Liver (tissue), 9 donors: Measurements from ENCODE around the gene PCSK4. TPM values are rescaled to one million over a fixed set of nuclear protein-coding genes. Genes with fewer than 3 reads are reported as not detected.

ENCODE experiments used
- DNase-seq: peaks from one replicate; pipeline ENCODE4 v3.0.0-alpha.2; 2017; ENCODE audit warnings: low spot score
- H3K27ac ChIP-seq, 2 donors: one replicate each; pipeline ENCODE4 v1.7.0; 2013; ENCODE audit warnings: inconsistent platforms in 2 of 2, low read length in 2 of 2, control low read depth in 1 of 2, low read depth in 1 of 2, mild to moderate bottlenecking in 1 of 2
- H3K27me3 ChIP-seq, 4 donors: one replicate each; pipeline versions ENCODE4 v1.6.1 to v1.7.0; 2013; ENCODE audit warnings: low read length in 3 of 4, inconsistent platforms in 1 of 4, mild to moderate bottlenecking in 1 of 4, moderate library complexity in 1 of 4; ENCODE audit not compliant: control insufficient read depth in 4 of 4, insufficient read depth in 4 of 4
- H3K36me3 ChIP-seq, 4 donors: one replicate each; pipeline versions ENCODE4 v1.6.1 to v1.7.0; 2013; ENCODE audit warnings: low read length in 3 of 4, mild to moderate bottlenecking in 3 of 4, low read depth in 1 of 4, moderate library complexity in 1 of 4; ENCODE audit not compliant: control insufficient read depth in 4 of 4, insufficient read depth in 3 of 4
- H3K4me1 ChIP-seq, 4 donors: one replicate each; pipeline versions ENCODE4 v1.6.1 to v1.7.0; 2013; ENCODE audit warnings: low read length in 3 of 4, mild to moderate bottlenecking in 3 of 4, moderate library complexity in 1 of 4; ENCODE audit not compliant: control insufficient read depth in 4 of 4, insufficient read depth in 4 of 4
- H3K4me3 ChIP-seq, 3 donors: one replicate each; pipeline versions ENCODE4 v1.6.1 to v1.7.0; 2013; ENCODE audit warnings: low read length in 3 of 3, control low read depth in 1 of 3, low read depth in 1 of 3, mild to moderate bottlenecking in 1 of 3
- H3K9ac ChIP-seq, 2 donors: one replicate each; pipeline ENCODE4 v1.7.0; 2013; ENCODE audit warnings: low read length in 2 of 2, mild to moderate bottlenecking in 2 of 2, moderate library complexity in 2 of 2, control low read depth in 1 of 2, low read depth in 1 of 2
- H3K9me3 ChIP-seq, 4 donors: one replicate each; pipeline versions ENCODE4 v1.6.1 to v1.7.0; 2013; ENCODE audit warnings: low read length in 3 of 4; ENCODE audit not compliant: control insufficient read depth in 4 of 4
- CTCF ChIP-seq: fragments of 150-350 bp; IDR thresholded peaks from 2 replicates; pipeline ENCODE4 v1.5.1; 2017; ENCODE audit warnings: improper control_type of control experiment, low read depth, low read length; ENCODE audit not compliant: missing input control
- EGR1 ChIP-seq, 2 donors: IDR thresholded peaks; 2 replicates each; pipeline ENCODE4 v1.6.1; 2016 to 2018; ENCODE audit warnings: antibody characterized with exemption in 2 of 2, low read depth in 2 of 2
- HNF4A ChIP-seq, 2 donors: conservative IDR thresholded peaks; 2 replicates each; pipeline ENCODE4 v1.6.1; 2016; ENCODE audit warnings: antibody characterized with exemption in 2 of 2, mild to moderate bottlenecking in 2 of 2
- JUND ChIP-seq, 2 donors: IDR thresholded peaks; 2 replicates each; pipeline ENCODE4 v1.6.1; 2016; ENCODE audit warnings: antibody characterized with exemption in 2 of 2
- MAX ChIP-seq: IDR thresholded peaks from 2 replicates; pipeline ENCODE4 v1.6.1; 2016; ENCODE audit warnings: antibody characterized with exemption
- RAD21 ChIP-seq, 2 donors: IDR thresholded peaks; 2 replicates each; pipeline ENCODE4 v1.6.1; 2016; ENCODE audit warnings: antibody characterized with exemption in 2 of 2, mild to moderate bottlenecking in 2 of 2
- REST ChIP-seq: IDR thresholded peaks from 2 replicates; pipeline ENCODE4 v1.6.1; 2016; ENCODE audit warnings: antibody characterized with exemption, mild to moderate bottlenecking
- WGBS: extraction: QIAGEN DNeasy Blood & Tissue Kit; methylation state at CpG from one replicate; pipeline ENCODE4 v1.1.7; 2013; 5-methylcytosine and 5-hydroxymethylcytosine counted together
- polyA plus RNA-seq, 2 donors: library from polyadenylated mRNA; stranded (reverse) in 1 of 2; unstranded in 1 of 2; fragments of 200-250 nt in 1 of 2; fragments of >200 nt in 1 of 2; fragmentation: Nextera tagmentation in 1 of 2; extraction: Ambion mirVana in 1 of 2; gene quantifications; one replicate each; pipeline versions ENCODE4 v1.2.1 to v1.2.3, GENCODE V29; 2013 to 2015
- total RNA-seq, 2 donors: library from RNA; depleted of rRNA; stranded (reverse); fragments of >200 nt; gene quantifications; one replicate each; pipeline ENCODE4 v1.2.3, GENCODE V29; 2014
- donor health status: healthy.
- donor health status: healthy.
- donor health status: healthy.
- donor health status: healthy.
- donor health status: healthy.

The PCSK4 gene
- total and polyA plus RNA-seq, 4 donors, result 0.60 to 2.6 (median 1.9) TPM

GRCh38 chr19:1445185-1445931 lies 44.8 kb downstream of the PCSK4 start:
- 3% methylated on average over 70 of the region's 70 CpGs for WGBS
- no peaks in the 10 kb centered on the region for H3K9me3 ChIP-seq
- H3K27ac ChIP-seq, result no peak overlapping the region
- H3K4me3 ChIP-seq, result peak overlapping the region in 1 of 3 donors; percentile 33
- TF ChIP-seq CTCF (peak; percentile 91), REST (no peak), RAD21 (IDR thresholded peaks at IDR 0.05) (peak in 1 of 2 donors; percentile 66), EGR1 (IDR thresholded peaks at IDR 0.05; ENCODE audit: low read depth in 2 of 2) (no peak), MAX (no peak), HNF4A (conservative IDR thresholded peaks at IDR 0.05) (no peak)
- H3K9ac ChIP-seq, result no peak overlapping the region
- H3K27me3 ChIP-seq, result peaks cover 3 to 11% (median 10%) of the 10 kb centered on the region in 4 donors
- peaks cover 3 to 13% (median 11%) of the 10 kb centered on the region in 4 donors for H3K4me1 ChIP-seq
- H3K36me3 ChIP-seq, result peaks cover 8 to 23% (median 11%) of the 10 kb centered on the region in 4 donors
- DNase-seq, result peak; percentile 86

- H3K9ac ChIP-seq, result no peak overlapping the region
- no peak overlapping the region for H3K4me3 ChIP-seq
- peaks cover 0 to 3% (median under 1%) of the 10 kb centered on the region in 4 donors for H3K27me3 ChIP-seq
- H3K36me3 ChIP-seq, result peaks cover 11 to 28% (median 13%) of the 10 kb centered on the region in 4 donors
- 93% methylated on average over 25 of the region's 25 CpGs for whole genome bisulfite sequencing
- H3K9me3 ChIP-seq, result no peaks in the 10 kb centered on the region
- no peak overlapping the region for H3K27ac ChIP-seq
- H3K4me1 ChIP-seq, result peaks cover 11 to 30% (median 22%) of the 10 kb centered on the region in 4 donors
- no peak for DNase-seq
- TF ChIP-seq REST, result no peak
- TF ChIP-seq JUND (IDR thresholded peaks at IDR 0.05), result no peak
Measured at GRCh38 chr19:1441677-1442438, 48.3 kb downstream of the PCSK4 start.
